CD4-positive, CD25-positive, alpha-beta regulatory T cell (primary cell): ENCODE measurements around the gene RHOT2. TPM values are rescaled to one million over a fixed set of nuclear protein-coding genes. Genes with fewer than 3 reads are reported as not detected.

Experiments used
- ATAC-seq, 2 donors: fragments of 150-1000 bp; cut with Tn5 transposase; one replicate each; pipeline ENCODE4 v1.10.0; 2021; ENCODE audit warnings: low read depth in 2 of 2, moderate number of reproducible peaks in 2 of 2, moderate library complexity in 1 of 2
- DNase-seq, 3 donors: peaks; one replicate each; pipeline versions ENCODE4 v3.0.0 to v3.0.0-alpha.2; 2012 to 2022; ENCODE audit warnings: mixed read lengths in 1 of 3
- H3K27ac ChIP-seq: one replicate; pipeline ENCODE4 v1.7.0; 2013; ENCODE audit warnings: mild to moderate bottlenecking, low read length; ENCODE audit not compliant: insufficient read depth, poor library complexity, severe bottlenecking
- H3K27me3 ChIP-seq: one replicate; pipeline ENCODE4 v1.7.0; 2013; ENCODE audit warnings: low read length; ENCODE audit not compliant: control insufficient read depth, insufficient read depth
- H3K36me3 ChIP-seq: one replicate; pipeline ENCODE4 v1.7.0; 2013; ENCODE audit warnings: mild to moderate bottlenecking, low read length, moderate library complexity; ENCODE audit not compliant: control insufficient read depth, insufficient read depth
- H3K4me1 ChIP-seq: 2 replicates; pipeline ENCODE4 v1.7.0; 2013; ENCODE audit warnings: mild to moderate bottlenecking, low read length; ENCODE audit not compliant: insufficient read depth, control insufficient read depth, poor library complexity, severe bottlenecking
- H3K4me3 ChIP-seq: one replicate; pipeline ENCODE4 v1.7.0; 2013; ENCODE audit warnings: low read depth, mild to moderate bottlenecking, low read length, moderate library complexity
- H3K9me3 ChIP-seq, 2 experiments: 1 replicate in 1 of 2; 2 replicates in 1 of 2; pipeline ENCODE4 v1.7.0; 2013; ENCODE audit warnings: low read length in 2 of 2, mild to moderate bottlenecking in 1 of 2, moderate library complexity in 1 of 2; ENCODE audit not compliant: control insufficient read depth in 2 of 2
- H3K27ac Mint-ChIP-seq, 3 donors: one replicate each; pipeline ENCODE4 v1.8.0; 2020 to 2022; ENCODE audit warnings: mild to moderate bottlenecking in 3 of 3, mixed read lengths in 3 of 3, moderate library complexity in 2 of 3
- H3K27me3 Mint-ChIP-seq: one replicate; pipeline ENCODE4 v1.8.0; 2022; ENCODE audit warnings: mild to moderate bottlenecking, mixed read lengths
- H3K36me3 Mint-ChIP-seq: one replicate; pipeline ENCODE4 v1.8.0; 2020; ENCODE audit warnings: mixed read lengths
- H3K4me1 Mint-ChIP-seq, 4 donors: one replicate each; pipeline ENCODE4 v1.8.0; 2020 to 2022; ENCODE audit warnings: mixed read lengths in 4 of 4, mild to moderate bottlenecking in 1 of 4
- H3K4me3 Mint-ChIP-seq, 4 donors: one replicate each; pipeline ENCODE4 v1.8.0; 2020 to 2022; ENCODE audit warnings: mild to moderate bottlenecking in 4 of 4, mixed read lengths in 4 of 4, moderate library complexity in 3 of 4
- H3K9me3 Mint-ChIP-seq, 7 donors: one replicate each; pipeline ENCODE4 v1.8.0; 2020 to 2022; ENCODE audit warnings: mixed read lengths in 7 of 7, mild to moderate bottlenecking in 3 of 7, moderate library complexity in 2 of 7
- polyA plus RNA-seq, 4 donors: library from polyadenylated mRNA; unstranded; fragments of 300-500 nt; fragmentation: Illumina TruSeq; gene quantifications; one replicate each; pipeline ENCODE4 v1.2.3, GENCODE V29; 2021
- total RNA-seq: library from RNA; stranded (reverse); gene quantifications from one replicate; pipeline ENCODE4 v1.2.3, GENCODE V29; 2022

Gene RHOT2
- total and polyA plus RNA-seq, 5 donors from 2014 or later = 34.3 to 212 (median 41.8) TPM

DNA sequence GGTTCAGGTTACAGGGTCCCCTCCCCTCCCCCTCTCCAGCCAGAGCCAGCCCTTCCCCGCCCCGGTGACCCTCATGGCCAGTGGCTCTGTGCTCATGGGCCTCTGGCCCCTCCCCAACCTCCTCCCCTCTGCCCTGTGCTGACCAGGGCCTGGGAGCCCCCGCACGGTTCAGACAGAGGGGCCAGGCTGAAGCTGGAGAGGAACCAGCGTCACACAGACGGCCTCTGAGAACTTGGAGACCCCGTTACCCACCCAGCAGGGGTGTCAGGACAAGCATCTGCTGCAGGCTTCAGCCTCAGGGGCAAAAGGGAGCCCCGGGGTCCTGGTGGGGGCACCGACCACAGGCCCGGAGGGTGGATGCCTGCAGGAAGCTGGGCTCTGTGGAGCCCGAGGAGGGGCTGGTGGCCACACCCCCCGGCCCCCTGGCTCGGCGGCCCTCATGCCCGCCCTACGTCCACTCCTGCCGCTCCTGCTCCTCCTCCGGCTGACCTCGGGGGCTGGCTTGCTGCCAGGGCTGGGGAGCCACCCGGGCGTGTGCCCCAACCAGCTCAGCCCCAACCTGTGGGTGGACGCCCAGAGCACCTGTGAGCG is 37.0 kb upstream of the RHOT2 start, which contains the start of gene WFIKKN1:
Gene WFIKKN1 (plus strand): TSS at position 171 of the 591 bp plus-strand sequence. CDS start 269 bp downstream, at position 440.
- Histone ChIP-seq H3K4me3 (no peak within 1 kb of the TSS), H3K9me3 (no peaks in the 10 kb centered on the region), H3K27ac (no peak within 1 kb of the TSS), H3K4me1 (peaks cover 16% of the 10 kb centered on the region), H3K36me3 (peaks cover 6% of the 10 kb centered on the region), H3K27me3 (no peaks in the 10 kb centered on the region)
- Mint-ChIP-seq H3K9me3 (no peaks in the 10 kb centered on the region), H3K4me3 (no peak within 1 kb of the TSS), H3K4me1 (peaks cover 0 to 4% (median 0%) of the 10 kb centered on the region in 4 donors), H3K27ac (no peak within 1 kb of the TSS), H3K36me3 (peaks cover 8% of the 10 kb centered on the region), H3K27me3 (no peaks in the 10 kb centered on the region)
- DNase-seq = no peak
- ATAC-seq = no peak

DNA sequence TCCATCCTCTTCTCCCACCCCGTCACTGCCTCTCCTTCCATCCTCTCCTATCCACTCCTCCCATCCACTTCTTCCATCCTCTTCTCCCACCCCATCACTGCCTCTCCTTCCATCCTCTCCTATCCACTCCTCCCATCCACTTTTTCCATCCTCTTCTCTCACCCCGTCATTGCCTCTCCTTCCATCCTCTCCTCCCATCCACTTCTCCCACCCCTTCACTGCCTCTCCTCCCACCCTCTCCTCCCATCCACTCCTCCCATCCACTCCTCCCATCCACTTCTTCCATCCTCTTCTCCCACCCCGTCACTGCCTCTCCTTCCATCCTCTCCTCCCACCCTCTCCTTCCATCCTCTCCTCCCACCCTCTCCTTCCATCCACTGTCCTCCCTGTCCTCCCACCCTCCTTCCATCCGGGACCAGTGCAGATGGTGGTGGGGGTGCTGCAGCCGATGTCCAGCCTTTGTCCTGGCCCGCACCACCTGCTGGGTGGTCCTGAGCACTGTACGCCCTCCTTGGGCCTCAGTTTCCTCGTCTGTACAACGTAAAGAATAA is 36.0 kb upstream of the RHOT2 start:
- DNase-seq (no peak), ATAC-seq (no peak)
- Histone ChIP-seq H3K4me3 (no peak overlapping the region), H3K9me3 (no peaks in the 10 kb centered on the region), H3K4me1 (peaks cover 21% of the 10 kb centered on the region), H3K27me3 (no peaks in the 10 kb centered on the region), H3K36me3 (peaks cover 2% of the 10 kb centered on the region), H3K27ac (no peak overlapping the region)
- Mint-ChIP-seq H3K4me3 (no peak overlapping the region), H3K4me1 (peaks cover 0 to 9% (median 3%) of the 10 kb centered on the region in 4 donors), H3K9me3 (peaks cover 0 to 3% (median 0%) of the 10 kb centered on the region in 7 donors), H3K27me3 (peaks cover 7% of the 10 kb centered on the region), H3K27ac (no peak overlapping the region), H3K36me3 (peaks cover 8% of the 10 kb centered on the region)

DNA sequence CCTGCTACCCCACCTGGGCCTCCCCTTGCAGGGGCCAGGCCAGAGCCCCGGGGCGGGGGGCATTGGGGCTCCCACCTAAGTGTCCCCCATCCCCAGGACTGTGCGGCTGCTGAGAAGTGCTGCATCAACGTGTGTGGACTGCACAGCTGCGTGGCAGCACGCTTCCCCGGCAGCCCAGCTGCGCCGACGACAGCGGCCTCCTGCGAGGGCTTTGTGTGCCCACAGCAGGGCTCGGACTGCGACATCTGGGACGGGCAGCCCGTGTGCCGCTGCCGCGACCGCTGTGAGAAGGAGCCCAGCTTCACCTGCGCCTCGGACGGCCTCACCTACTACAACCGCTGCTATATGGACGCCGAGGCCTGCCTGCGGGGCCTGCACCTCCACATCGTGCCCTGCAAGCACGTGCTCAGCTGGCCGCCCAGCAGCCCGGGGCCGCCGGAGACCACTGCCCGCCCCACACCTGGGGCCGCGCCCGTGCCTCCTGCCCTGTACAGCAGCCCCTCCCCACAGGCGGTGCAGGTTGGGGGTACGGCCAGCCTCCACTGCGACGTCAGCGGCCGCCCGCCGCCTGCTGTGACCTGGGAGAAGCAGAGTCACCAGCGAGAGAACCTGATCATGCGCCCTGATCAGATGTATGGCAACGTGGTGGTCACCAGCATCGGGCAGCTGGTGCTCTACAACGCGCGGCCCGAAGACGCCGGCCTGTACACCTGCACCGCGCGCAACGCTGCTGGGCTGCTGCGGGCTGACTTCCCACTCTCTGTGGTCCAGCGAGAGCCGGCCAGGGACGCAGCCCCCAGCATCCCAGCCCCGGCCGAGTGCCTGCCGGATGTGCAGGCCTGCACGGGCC is 35.2 kb upstream of the RHOT2 start:
- peak overlapping the region in 1 of 4 donors; percentile 9 for H3K4me3 Mint-ChIP-seq
- Histone ChIP-seq H3K4me3 (no peak overlapping the region), H3K27me3 (no peaks in the 10 kb centered on the region), H3K4me1 (peaks cover 21% of the 10 kb centered on the region), H3K27ac (no peak overlapping the region), H3K9me3 (peaks cover 0 to 4% of the 10 kb centered on the region in 2 experiments), H3K36me3 (no peaks in the 10 kb centered on the region)
- peaks cover 0 to 12% (median 4%) of the 10 kb centered on the region in 4 donors for H3K4me1 Mint-ChIP-seq
- peaks cover 0 to 3% (median 0%) of the 10 kb centered on the region in 7 donors for H3K9me3 Mint-ChIP-seq
- H3K27me3 Mint-ChIP-seq = peaks cover 8% of the 10 kb centered on the region
- no peak for DNase-seq
- H3K27ac Mint-ChIP-seq = no peak overlapping the region
- H3K36me3 Mint-ChIP-seq = peaks cover 2% of the 10 kb centered on the region
- no peak for ATAC-seq

DNA sequence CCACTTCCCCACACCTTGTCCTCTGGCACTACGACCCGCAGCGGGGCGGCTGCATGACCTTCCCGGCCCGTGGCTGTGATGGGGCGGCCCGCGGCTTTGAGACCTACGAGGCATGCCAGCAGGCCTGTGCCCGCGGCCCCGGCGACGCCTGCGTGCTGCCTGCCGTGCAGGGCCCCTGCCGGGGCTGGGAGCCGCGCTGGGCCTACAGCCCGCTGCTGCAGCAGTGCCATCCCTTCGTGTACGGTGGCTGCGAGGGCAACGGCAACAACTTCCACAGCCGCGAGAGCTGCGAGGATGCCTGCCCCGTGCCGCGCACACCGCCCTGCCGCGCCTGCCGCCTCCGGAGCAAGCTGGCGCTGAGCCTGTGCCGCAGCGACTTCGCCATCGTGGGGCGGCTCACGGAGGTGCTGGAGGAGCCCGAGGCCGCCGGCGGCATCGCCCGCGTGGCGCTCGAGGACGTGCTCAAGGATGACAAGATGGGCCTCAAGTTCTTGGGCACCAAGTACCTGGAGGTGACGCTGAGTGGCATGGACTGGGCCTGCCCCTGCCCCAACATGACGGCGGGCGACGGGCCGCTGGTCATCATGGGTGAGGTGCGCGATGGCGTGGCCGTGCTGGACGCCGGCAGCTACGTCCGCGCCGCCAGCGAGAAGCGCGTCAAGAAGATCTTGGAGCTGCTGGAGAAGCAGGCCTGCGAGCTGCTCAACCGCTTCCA is 34.4 kb upstream of the RHOT2 start:
- H3K27ac ChIP-seq = no peak overlapping the region
- peaks cover 0 to 3% (median 0%) of the 10 kb centered on the region in 7 donors for H3K9me3 Mint-ChIP-seq
- H3K27ac Mint-ChIP-seq = no peak overlapping the region
- peaks cover 0 to 4% of the 10 kb centered on the region in 2 experiments for H3K9me3 ChIP-seq
- H3K4me1 Mint-ChIP-seq = peaks cover 0 to 12% (median 4%) of the 10 kb centered on the region in 4 donors
- ATAC-seq (no peak), DNase-seq (no peak)
- no peaks in the 10 kb centered on the region for H3K36me3 Mint-ChIP-seq
- peak overlapping the region in 1 of 4 donors; percentile 7 for H3K4me3 Mint-ChIP-seq
- no peaks in the 10 kb centered on the region for H3K36me3 ChIP-seq
- peaks cover 21% of the 10 kb centered on the region for H3K4me1 ChIP-seq
- H3K27me3 ChIP-seq = no peaks in the 10 kb centered on the region
- H3K4me3 ChIP-seq = no peak overlapping the region
- peaks cover 8% of the 10 kb centered on the region for H3K27me3 Mint-ChIP-seq

DNA sequence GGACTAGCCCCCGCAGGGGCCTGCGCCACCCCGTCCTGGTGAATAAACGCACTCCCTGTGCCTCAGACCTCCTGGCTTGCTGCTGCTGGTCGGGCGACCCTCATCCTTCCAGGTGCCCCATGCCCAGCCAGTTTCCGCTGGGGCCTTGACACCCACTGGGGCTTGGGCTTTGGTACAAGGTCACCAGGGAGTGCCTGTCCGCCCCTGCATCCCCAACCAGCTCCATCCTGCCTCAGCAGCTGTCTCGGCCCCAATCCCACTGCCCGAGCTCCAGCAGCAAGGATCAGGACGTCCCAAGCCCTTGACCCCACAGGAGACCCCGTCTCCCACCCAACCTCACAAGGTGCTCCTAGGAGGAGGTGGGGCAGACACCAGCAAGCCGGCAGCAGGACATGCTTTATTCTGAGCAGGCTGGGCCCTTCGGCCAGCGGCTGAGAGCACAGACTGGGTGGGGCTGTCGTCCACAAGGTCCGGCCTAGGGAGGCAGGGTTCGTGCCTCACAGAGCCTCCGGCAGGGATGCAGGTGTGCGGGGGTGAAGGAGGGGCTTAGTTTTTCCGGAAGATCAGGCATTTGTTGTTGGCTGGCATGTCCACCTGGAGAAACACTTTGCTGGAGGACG is 33.8 kb upstream of the RHOT2 start:
- Histone ChIP-seq H3K4me1 (peaks cover 21% of the 10 kb centered on the region), H3K27me3 (no peaks in the 10 kb centered on the region), H3K4me3 (no peak overlapping the region), H3K9me3 (peaks cover 0 to 4% of the 10 kb centered on the region in 2 experiments), H3K36me3 (no peaks in the 10 kb centered on the region), H3K27ac (no peak overlapping the region)
- ATAC-seq = no peak
- no peak for DNase-seq
- Mint-ChIP-seq H3K27me3 (peaks cover 8% of the 10 kb centered on the region), H3K36me3 (no peaks in the 10 kb centered on the region), H3K4me3 (peak overlapping the region; percentile 56 to 95 (median 74)), H3K4me1 (peaks cover 0 to 12% (median 4%) of the 10 kb centered on the region in 4 donors), H3K27ac (no peak overlapping the region), H3K9me3 (peaks cover 0 to 3% (median 0%) of the 10 kb centered on the region in 7 donors)

DNA sequence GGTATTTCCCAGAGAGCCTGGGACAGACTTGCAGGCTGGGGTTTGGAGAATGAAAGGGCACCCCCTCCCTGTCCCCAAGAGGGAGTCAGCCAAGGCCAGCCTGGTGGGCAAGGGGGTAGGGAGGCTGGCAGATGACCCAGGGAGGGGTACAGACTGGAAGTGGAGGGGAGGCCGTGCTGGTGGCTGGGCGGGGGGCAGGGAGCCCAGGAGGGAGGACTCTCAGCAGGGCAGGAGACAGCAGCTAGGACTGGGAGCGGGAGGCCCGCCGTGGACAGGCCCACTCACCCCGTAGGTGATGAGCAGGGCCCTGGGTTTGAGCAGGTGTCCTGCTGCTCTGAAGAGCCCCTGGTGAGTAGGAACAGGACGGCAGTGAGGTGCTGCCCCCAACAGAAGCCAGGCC is 32.9 kb upstream of the RHOT2 start:
- Histone ChIP-seq H3K9me3 (peaks cover 0 to 4% of the 10 kb centered on the region in 2 experiments), H3K36me3 (no peaks in the 10 kb centered on the region), H3K4me1 (peaks cover 21% of the 10 kb centered on the region), H3K27me3 (no peaks in the 10 kb centered on the region), H3K27ac (no peak overlapping the region), H3K4me3 (no peak overlapping the region)
- Mint-ChIP-seq H3K36me3 (no peaks in the 10 kb centered on the region), H3K4me1 (peaks cover 0 to 12% (median 4%) of the 10 kb centered on the region in 4 donors), H3K4me3 (peak overlapping the region; percentile 47 to 95 (median 72)), H3K27me3 (peaks cover 8% of the 10 kb centered on the region), H3K27ac (no peak overlapping the region), H3K9me3 (peaks cover 0 to 3% (median 0%) of the 10 kb centered on the region in 7 donors)
- no peak for ATAC-seq
- no peak for DNase-seq
